Measurements from ENCODE around the gene ASB3.
"Not testable (repeated sequence)": the region's sequence is repeated elsewhere in the genome, so short reads cannot be mapped to it uniquely, and the experiment has no call there.

ASB3 gene

DNA sequence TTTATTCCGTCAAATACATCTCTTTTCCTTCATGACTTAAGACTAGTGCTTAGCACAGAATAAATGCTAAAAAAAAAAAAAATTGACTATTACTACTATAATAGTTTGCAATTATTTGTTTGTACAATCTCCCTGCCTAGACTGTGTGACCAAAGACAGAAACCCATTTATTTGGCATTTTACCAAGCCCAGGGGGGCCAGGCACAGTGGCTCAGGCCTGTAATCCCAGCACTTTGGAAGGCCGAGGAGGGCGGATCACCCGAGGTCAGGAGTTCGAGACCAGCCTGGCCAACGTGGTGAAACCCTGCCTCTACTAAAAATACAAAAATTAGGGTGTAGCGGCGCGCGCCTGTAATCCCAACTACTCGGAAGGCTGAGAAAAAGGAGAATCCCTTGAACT is 1.4 kb downstream of the ASB3 start:
- no peak for DNase-seq (ENCODE audit: low read depth)

DNA sequence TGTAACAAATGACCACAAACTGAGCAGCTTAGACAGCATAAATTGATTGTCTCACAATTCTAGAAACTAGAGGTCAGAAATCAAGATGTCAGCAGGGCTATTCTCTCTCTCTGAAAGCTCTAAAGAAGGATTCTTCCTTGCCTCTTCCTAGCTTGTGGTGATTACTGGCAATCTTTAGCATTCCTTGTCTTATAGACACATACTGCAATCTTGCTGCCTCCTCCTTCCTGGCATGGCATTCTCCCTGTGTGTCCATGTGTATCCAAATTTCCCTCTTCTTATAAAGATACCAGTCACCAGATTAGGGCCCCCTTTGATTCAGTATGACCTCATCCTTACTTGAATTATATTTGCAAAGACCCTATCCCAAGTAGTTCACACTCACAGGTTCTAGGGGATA is 2.3 kb downstream of the ASB3 start:
- DNase-seq (ENCODE audit: low read depth): no peak

DNA sequence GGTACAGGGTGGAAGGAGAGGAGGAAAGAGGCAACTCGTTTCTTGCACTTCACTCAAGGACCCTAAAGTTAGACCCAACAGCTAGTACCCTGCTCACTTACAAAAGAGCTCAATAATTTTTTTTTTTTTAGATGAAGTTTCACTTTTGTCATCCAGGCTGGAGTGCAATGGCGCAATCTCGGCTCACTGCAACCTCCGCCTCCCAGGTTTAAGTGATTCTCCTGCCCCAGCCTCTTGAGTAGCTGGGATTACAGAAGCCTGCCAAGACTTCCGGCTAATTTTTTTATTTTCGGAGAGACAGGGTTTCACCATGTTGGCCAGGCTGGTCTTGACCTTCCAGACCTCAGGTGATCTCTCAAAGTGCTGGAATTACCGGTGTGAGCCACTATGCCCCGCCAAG is 4.1 kb downstream of the ASB3 start:
- no peak for DNase-seq (ENCODE audit: low read depth)

DNA sequence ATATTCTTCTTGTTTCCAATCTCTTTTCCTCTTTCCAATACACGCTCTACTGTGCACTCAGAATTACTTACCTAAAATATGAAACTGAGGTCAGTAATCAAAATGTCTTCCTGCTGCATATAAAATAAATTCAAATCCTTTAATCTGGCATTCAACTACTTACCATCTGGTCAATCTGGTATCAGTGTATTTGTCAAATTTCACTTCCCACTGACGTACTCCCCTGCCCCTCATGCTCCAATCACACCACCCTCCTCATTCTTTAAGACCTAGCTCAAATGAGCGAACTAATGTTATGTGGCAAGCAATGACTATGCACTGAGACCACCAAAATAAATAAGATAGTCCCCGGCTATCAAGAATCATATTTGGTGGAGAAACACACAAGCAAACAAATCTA is 6.7 kb downstream of the ASB3 start:
- no peak for DNase-seq (ENCODE audit: low read depth)

DNA sequence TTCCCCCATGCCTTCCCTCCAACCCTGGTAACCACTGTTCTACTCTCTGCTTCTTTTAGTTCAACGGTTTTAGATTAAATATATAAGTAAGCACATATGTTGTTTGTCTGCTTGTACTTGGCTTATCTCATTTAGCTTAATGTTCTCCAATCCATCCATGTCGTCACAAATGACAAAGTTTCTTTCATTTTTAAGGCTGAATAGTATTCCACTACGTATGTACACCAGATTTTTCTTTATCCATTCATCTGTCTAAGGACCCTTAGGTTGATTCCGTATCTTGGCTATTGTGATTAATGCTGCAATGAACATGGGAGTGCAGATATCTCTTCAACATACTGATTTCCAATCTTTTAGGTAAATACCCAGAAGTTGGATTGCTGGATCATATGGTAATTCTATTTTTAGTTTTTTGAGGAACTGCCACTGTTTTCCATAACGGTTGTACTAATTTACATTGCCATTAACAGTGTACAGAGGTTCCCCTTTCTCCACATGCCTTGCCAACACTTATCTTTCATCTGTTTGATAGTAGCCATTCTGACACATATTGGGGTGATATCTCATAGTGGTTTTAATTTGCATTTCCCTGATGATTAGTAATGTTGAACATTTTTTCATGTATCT is 8.1 kb downstream of the ASB3 start:
- no peak for DNase-seq (ENCODE audit: low read depth)

DNA sequence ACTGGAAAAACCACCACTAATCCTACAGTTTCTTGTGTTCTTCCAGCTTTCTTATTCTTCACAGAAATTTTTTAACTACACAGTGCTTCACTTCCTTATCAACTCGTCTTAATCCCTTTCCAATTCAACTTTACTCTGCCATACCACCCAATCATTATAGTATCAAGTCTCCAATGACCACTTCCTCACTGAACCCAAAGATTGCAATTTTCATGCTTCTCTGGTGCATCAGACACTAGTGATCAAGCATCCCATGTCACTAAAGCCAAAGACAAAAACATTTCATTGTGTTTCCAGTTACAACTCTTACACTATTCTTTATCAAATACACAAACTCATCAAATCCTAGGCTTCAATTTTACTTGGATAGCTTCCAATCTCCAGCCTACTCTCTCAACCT is 9.6 kb downstream of the ASB3 start:
- DNase-seq (ENCODE audit: low read depth): no peak

DNA sequence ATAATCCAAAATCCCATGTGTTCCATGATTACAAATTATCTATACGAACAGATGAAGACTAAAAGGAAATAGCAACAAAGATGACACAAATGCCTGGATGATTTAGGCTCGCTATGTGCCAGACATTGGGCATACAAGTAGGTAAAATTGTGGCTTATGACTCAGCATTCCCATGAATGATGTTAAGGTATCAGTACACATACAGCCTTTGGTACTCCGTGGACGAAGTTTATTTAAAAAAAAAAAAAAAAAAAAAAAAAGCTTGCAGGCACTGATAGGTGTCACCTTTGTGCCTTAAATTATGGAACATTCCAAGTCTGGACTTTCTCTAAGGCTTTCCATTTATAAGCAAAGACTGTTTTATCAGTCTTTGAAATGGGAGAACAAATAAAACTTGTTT is 16.5 kb downstream of the ASB3 start:
- DNase-seq (ENCODE audit: low read depth): peak; percentile 23

DNA sequence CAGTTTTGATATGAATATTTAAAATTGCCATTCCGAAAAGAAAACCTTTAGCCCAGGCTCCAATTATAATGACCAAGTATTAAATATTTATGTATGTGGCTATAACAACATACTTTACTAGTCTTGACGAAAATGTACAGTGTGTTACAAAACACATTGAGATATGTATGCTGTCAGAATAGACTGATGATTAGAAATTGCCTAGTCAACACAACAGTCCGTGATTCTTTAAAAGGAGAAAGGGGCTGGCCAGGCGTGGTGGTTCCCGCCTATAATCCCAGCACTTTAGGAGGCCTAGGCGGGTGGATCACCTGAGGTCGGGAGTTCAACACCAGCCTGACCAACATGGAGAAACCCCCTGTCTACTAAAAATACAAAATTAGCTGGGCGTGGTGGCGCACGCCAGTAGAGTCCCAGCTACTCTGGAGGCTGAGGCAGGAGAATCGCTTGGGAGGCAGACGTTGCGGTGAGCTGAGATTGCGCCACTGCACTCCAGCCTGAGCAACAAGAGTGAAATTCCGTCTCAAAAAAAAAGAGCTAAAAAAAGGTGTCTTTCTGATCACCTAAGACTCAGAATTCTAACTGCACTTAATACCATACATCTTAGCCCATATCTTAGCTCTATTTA is 17.3 kb downstream of the ASB3 start:
- no peak for DNase-seq (ENCODE audit: low read depth)

DNA sequence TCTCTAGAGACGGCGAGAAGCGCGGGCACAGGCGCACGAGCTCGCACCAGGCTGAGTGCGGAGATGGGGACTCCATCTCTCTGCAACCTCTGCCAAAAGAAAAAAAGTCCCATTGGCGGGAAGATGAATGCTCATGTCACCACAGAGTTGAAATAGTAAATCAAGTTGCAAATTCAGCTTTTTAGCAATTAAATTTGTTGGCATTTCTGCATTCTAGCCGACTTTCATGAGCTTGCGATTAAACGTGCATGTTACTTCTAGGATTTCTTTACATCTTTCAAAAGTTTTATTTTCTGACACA is 18.6 kb downstream of the ASB3 start:
- DNase-seq (ENCODE audit: low read depth): no peak

DNA sequence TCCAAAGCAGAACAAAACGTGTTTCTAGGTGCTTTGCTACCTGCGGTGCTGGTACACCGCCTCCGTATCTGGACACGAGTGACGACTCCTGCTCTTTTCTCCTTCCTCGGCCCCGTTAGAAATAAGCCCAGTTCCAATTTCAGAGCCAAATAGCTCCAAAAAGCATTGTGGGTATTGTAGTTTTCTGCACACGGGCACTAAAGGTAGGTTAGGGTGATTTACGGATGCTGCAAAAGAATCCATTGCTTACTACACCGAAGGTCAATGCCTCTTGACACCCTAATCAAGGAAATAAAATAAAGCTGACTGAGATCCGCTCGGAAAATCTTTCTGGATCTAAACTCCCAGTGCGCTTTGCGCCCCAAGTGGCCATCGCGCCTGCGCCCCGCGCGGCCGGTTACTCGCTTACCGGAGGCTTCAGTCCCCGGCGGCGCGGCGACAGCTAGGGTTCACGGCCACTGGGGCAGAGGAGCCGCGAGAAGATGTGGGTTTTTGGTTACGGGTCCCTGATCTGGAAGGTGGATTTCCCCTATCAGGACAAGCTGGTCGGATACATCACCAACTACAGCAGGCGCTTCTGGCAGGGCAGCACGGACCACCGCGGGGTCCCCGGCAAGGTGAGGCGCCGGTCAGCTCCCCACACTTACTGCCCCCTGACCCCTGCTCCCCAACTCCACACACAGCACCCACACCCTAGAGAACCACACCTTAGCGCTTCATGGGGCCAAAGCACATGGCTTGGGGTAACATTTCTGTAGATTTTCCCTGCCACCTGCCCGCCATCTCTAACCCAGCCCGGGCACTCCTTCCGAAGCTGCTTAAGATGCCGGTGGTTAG is 19.1 kb downstream of the ASB3 start, which contains the start of gene CHAC2:
TSS of gene CHAC2 (plus strand) at position 400 of the 837 bp plus-strand sequence. CDS start at position 483, 83 bp downstream.
- peak; percentile 68 for DNase-seq (ENCODE audit: low read depth)

DNA sequence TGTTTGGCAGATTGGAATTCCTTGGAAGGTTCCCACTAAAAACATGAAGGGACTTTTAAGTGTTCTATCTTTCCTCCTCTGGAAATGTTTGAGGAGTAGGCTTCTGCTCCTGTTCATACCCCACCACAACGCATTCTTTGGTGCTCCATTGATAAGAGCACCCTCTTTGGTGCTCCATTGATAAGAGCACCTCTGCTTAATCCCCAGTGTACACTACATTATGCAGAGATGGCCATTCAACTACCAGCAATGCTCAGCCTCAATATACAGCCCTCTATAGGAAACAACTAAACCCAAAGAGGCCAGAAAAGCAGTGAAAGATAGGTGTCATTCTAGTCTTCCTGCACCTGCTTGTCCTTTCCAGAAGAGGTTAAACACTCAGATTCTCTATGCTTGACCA is 21.0 kb downstream of the ASB3 start:
- no peak for DNase-seq (ENCODE audit: low read depth)

DNA sequence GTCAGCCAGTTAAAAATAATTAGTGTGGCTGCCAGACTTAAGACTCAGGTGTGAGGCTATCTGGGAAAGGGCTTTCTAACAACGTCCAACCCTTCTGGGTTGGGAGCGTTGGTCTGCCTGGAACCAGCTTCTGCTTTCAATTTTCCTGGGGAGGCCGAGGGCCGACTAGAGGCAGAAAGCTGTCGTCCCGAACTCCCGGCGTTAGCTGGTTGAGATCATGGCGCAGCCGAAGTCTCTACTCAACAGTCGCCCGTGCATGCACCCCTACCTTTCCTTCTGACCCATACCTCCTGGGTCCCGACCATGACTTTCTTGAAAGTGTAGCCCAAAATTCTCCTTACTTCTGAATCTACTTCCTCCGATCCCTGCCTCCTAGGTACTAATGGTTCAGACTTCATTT is 29.5 kb downstream of the ASB3 start:
- DNase-seq (ENCODE audit: low read depth): not testable (repeated sequence)

DNA sequence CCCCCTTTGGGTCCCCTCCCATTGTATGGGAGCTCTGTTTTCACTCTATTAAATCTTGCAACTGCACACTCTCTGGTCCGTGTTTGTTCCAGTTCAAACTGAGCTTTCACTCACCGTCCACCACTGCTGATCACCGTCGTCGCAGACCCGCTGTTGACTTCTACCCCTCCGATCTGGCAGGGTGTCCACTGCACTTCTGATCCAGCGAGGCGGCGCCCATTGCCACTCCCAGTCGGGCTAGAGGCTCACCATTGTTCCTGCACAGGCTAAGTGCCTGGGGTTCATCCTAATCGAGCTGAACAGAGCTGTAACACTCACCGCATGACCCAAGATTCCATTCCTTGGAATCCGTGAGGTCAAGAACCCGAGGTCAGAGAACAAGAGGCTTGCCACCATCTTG is 30.1 kb downstream of the ASB3 start:
- DNase-seq (ENCODE audit: low read depth): no peak

DNA sequence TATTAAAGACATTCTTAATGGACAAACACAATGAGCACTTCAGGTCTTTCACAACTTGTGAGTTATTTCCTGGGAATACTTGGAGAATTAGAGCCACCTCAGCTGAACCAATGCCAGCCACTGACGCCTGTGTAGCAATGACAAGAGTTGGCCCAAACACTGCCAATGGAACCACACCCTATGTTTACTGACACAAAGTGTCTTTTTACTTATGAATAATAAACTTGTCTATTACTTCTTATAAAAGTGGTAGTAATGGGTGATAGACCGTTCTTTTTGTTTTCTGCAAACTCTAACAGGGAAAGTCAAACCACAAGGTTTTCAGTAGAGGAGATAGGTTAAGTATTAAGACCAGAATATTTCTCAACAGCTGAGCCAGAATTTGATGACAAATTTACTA is 31.6 kb downstream of the ASB3 start:
- peak; percentile 18 for DNase-seq (ENCODE audit: low read depth)

DNA sequence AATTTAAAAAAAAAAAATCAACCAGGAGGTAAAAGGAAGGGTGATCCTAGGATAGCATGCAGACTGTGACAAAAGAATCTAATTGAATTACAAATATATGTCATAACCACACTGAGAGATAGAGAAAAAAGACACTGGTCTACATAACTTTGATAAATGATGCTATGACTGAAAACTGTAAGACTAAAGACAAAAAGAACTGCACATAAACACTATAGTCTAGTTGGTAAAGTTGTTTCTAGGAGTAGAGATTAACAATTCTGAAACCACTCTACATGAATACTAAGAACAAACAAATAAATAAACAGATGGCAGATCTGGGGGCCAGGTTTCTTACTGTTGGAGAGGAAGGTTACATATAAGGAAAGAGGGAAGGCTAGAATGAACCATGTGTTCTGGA is 33.7 kb downstream of the ASB3 start:
- DNase-seq (ENCODE audit: low read depth): no peak

DNA sequence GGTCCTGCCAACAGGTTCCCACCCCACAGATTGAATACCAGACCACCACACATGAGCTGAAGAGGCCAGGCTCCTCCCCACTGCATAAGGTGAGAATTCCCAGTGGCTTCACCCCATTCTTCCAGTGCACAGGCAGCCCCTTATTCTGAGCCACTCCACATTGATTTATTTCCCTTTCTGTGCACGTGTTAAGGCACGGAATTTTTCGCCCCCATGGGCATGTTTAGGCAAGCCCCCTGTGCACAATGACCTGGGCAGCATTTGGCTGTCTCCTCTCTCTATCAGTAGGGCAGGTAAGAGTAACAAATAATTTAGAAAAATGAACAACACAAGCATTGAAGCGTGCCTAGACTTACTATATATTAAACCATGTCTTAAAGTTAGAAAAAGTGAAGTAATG is 34.4 kb downstream of the ASB3 start:
- DNase-seq (ENCODE audit: low read depth): no peak

DNA sequence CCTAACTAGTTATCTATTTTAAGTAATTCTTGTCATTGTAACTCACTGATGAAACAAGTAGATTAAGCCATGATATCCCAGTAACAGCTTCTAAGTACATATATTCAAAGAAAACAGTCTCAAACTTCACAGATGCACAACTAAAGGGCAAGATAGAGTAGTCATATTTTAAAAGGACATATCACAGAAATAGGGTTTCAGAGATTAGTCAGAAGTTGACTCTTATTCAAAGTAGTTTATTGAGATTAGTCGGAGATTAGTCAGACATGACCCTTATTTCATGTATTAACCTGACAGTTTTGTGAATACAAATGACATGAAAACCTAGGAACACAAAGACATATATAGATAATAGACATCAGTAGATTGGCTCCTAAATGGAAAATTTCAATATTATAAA is 35.0 kb downstream of the ASB3 start:
- peak; percentile 35 for DNase-seq (ENCODE audit: low read depth)

DNA sequence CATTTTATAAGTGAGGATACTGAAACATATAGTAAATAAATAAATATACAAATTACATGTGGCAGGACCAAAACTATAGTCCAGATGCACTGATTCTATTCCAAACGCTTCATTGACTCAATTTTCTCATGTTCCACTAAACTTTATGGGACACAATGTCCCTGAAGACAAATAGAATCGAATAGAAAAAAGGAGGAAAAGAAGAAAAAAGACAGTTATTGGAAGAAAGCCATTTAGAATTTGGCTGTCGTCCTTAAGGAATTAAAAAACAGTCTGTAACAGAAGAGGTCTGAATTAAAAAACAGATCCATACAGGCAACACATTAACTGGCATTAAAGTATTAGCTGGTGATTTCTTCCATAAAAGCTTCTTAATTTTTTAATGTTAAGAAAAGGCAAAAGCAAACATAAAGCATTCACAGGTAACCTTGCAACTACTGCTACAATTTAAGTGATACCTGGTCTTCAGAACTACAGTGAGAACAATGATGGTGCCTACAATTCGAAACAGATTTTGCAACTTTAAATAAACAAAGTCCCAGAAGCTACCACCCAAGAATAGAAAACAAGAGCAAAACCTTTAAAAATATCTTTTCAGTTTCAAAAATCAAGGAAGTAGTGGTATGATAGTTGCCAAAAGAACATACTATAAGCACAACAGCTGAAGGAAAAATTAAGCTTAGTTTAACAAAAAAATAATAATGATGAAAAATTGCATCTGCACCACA is 36.5 kb downstream of the ASB3 start:
- no peak for DNase-seq (ENCODE audit: low read depth)

DNA sequence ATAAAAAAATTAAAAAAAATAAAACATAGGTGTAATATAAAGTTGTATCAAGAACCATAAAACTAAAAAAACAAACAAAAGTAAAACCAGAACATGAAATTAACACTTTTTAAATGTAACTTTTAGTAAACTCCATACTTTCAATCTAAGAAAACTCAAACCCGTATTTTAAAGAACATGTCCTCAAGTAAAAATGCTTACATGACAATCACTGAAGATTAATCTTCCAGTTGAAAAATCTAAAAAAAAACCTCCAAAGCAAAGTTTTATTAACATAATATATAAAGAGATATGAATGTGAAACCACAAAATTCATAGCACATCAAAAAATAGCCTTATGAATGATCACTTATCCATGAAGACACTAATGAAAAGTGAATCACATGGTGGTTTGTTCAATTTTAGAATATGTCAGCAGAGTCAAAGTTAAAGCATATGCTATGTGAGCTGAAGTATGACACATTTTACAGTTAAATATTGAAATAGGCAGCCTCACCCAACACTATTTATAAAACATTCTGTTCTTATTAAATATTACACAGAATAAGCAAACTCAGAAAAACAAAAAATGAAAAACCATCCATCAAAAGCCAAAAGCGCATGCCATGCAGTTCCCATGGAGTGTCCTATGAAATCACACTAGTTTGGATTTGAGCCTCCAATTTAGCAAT is 42.2 kb downstream of the ASB3 start:
- DNase-seq (ENCODE audit: low read depth): no peak

DNA sequence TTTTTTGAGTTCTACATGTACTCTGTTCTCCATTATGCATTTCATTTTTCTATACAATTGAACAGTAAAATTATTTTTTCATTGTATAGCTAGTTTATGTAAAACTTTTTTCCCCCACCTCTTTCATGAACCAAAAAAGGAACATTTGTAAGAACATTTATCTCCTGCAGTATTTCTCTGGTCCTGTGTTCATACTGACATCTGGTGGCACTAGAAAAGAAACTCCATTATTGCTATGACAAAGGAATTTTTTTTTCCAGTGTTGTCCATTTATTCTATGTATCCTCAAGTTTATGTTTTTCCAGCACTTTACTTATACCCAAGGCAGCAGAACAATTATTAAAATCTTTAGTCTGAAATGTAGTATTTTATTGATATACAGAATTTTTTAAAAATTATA is 46.6 kb downstream of the ASB3 start:
- DNase-seq (ENCODE audit: low read depth): peak; percentile 37

DNA sequence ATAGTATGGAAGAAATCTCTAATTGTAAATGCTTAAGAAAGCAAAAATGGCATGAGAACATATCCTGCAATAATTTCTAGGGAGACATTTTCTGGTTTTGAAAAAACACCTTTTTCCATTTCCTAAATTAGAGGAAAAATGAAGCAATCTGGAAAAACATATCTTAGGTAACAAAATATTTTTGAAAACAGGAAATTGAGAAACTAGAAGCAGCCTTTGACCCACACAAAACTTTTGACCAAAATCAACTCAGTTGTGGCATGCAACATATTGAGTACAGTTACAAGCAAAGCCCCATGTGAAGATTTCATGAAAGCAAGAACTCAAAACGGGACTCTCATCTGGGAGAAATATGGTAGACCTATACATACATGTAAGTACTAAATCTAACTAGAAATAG is 47.7 kb downstream of the ASB3 start:
- DNase-seq (ENCODE audit: low read depth): no peak

DNA sequence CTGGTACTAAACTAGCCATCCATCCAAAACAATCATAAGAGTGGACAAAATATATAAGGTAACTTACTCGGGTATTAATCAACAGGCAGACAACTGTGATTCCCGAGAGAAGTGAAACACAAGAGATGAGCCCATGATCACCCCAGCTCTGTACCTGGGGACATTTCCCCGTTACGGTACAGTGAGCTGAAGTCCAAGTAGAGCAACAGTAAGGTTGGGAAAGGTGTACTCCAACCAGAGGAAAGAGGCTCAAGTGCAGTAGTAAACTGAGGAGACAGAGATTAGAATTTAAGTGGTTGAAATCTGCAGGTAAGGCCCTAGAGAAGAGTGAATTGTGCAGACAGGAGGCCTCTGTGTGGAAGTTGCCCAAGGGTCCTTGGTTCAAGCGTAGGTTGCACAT is 49.7 kb downstream of the ASB3 start:
- DNase-seq (ENCODE audit: low read depth): no peak
